GM19239 (cell line): Measurements from ENCODE around the gene STARD10.
A peak's percentile ranks its signal among the peaks of the same experiment; 100 is the strongest.

Experiments
- DNase-seq: peaks from one replicate; pipeline ENCODE4 v3.0.0; 2011; ENCODE audit warnings: low spot score; ENCODE audit not compliant: insufficient read length
- FAIRE-seq: peaks from 2 replicates; lab custom pipeline; 2011; peaks lifted over from hg19 to GRCh38; lab: Jason Lieb, UNC

The STARD10 gene

DNA sequence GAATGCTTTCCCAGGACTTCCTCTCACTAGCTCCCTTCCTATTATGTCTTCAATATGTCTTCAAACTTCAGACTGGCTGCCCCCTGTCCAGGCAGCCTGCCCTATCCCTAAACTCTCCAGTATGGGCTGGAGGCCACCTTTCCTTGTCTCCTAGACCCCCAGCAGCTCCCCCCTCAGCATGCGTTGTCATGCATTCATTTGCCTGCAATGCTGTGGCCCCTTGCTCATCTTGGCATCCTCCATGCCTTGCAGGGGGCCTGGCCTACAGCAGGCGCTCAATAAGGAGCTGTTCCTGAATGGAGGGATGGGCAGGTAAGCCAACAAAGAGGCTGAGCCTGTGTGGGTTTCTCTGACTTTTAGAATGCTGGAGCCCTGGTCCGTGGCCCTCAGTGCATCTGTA is 25.3 kb downstream of the STARD10 start:
- FAIRE-seq, result no peak
- DNase-seq, result no peak

DNA sequence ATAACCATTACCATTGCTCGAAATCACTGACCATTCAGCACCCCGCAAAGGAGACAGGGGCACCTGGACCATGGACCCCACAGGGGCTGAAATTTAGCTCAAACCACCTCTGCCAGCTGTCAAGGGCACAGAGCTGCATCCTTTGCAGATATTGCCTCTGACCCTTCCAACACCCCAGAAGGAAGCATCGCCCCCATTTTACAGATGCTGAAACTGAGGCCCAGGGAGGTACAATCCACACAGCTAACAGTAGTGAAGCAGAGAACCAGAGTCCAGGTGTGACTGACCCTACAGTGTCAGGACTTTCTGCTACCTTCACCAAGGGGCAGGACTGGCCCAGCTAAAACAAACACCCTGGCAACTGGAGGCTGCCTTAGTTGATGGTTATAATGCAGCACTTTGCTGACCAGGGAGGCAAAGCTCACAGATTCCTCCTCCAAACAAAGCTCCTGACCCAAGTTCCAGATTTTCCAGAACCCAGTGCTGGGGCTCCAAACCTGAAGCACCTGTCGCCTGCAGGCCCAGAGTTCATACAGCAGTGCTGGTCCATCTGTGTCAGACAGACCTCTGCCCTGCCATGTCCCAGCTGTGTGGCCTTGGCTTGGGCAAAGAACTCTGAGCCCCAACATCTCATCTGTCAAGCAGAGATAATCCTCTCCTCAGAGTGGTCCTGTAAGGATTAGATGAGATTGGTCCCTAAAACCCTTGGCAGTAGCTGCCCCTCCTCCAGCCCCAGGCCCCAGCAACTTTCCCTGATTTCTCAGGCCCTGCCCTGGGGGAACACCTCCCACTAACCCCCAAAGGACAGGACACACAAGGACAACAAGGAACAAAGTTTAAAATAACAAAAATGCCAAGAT is 26.4 kb downstream of the STARD10 start:
- FAIRE-seq (no peak), DNase-seq (no peak)

DNA sequence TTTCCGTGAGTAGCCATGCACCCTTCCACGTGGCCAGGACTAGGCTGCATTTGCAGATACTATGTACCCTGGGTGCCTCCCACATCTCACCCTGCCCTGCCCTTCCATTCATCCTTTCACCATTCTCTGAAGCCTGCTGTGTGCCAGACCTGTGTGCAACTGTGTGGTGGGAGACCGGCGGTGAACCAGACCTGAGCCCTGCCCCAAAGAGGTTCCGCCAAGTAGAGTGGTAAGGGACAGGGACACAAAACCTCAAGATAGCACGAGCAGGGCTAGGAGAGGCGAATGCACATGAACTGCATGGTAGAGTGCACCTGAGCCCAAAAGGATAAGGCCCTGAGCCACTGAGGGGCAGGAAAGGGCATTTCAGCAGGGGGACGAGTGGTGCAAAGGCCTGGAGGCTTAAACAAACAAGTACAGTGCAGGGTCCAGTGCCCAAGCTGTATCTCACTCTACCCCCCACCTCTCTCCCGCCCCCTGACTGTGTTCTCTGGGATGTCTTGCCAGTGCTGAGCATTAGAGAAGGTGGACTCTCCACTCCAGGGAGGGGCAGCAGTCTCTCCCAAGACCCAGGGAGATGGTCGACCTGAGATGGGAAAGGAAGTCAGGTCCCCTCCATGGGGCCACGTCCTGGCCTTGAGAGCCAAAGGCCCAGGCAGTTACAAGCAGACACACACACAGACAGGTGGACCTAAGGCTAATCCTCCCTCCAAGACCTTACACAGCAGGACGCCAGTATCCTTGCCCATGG is 27.5 kb downstream of the STARD10 start:
- no peak for FAIRE-seq
- no peak for DNase-seq

DNA sequence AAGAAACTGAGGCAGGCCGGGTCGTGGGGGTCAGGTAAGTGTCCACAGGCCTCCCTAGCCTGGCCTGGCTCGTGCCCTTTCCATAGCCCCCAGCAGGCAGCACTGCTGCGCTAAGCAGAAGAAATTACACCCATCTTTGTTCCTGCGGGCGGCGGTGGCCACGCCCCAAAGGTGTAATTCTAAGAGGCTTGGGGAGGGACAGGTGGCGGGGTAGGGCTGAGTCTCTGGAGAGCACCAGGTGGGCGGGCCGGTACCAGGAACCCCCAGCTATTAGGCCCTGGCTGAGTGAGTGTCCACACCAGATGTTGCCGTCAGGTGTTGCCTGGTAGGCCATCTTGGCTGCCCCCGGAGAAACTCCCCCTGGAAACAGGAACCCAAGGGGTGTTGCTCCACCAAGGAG is 29.3 kb downstream of the STARD10 start:
- FAIRE-seq, result no peak
- no peak for DNase-seq

DNA sequence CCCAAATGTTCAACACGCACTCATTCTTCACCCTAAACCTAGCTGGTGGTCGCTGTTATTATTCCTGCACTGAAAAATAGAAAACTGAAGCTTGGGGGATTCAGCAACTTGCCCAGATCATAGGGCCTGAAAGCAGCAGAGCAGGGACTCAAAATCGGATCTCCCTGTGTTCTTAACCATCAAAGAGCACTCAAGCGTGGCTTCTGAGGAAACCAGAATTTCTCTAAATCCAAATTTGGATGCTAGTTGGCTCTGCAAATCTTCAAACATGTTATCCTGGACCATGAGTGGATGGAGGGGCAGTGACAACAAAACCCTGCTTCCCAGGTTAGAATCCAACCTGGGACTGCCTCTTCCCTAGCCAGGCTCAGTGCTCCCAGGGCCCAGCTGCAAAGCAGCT is 30.0 kb downstream of the STARD10 start:
- DNase-seq, result no peak

DNA sequence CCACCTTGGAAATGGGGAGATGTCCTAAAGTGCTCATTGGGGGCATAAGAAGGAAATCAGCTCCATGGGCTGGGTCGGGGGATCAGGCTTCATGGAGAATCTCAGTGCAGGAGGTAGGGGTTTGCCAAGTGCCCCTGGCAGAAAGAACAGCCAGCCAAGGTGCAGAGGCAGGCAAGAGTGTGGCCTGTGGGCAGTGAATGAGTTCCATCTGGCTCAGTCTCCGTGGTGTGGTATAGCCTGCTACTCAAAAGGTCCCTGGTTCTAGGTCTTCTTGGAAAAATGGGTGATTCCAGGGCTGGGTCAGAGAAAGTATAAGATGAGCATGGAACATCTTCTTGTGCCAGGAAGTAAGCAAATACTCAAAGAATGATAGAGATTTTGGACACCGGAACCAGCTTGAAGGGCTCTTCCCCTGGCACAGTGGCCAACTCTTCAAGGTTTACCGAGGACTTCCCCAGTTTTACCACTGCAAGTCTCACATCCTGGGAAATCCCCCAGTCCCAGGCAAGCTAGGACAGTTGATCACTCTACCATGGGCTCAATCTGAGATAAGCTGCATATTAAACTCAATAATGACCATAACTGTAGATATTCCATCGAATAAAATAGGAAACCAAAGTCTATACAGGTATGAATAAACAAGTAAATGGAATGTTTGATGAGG is 31.1 kb downstream of the STARD10 start:
- DNase-seq (no peak), FAIRE-seq (peak; percentile 83)

More for the DNA sequence above, 30.0 kb downstream of the STARD10 start:
- FAIRE-seq, result peak; percentile 75

DNA sequence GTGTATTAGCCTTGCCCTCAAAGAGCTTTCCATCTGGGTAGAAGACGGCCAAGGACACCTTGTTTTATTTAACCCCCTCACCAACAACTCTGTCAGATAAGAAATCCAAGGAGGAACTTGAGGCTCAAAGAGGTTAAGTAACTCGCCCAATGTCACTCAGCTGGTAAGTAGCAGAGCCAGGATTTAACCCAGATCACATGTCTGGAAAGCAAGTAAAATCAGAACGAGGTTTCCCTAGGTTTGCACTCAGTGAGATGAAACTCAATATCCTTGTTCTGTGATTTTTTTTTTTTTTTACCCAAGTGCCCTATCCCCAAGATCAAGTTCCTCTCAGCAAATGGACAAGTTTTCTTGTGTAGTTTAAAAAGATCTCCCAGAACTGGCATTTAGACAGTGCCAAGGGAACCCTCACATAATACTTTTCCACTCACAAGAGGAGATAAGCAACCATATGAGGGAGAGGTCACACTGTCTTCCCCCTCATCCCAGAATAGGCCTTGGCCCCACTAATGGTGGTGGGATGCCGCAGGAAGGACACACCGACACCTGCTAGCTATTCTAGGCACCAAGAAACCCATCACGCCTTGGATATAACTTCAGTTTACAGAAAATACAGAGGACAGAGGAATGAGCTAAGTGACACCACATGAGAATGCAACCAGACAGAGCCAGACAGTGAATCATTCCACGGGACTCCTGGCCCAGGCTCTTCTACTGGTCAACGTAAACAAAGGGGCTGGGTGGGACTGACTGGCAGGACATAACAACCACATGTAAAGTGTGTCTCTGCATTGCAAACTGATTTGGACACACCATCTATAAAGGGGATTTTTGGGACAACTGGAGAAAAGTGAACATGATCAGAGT is 33.1 kb downstream of the STARD10 start:
- FAIRE-seq (no peak), DNase-seq (no peak)

DNA sequence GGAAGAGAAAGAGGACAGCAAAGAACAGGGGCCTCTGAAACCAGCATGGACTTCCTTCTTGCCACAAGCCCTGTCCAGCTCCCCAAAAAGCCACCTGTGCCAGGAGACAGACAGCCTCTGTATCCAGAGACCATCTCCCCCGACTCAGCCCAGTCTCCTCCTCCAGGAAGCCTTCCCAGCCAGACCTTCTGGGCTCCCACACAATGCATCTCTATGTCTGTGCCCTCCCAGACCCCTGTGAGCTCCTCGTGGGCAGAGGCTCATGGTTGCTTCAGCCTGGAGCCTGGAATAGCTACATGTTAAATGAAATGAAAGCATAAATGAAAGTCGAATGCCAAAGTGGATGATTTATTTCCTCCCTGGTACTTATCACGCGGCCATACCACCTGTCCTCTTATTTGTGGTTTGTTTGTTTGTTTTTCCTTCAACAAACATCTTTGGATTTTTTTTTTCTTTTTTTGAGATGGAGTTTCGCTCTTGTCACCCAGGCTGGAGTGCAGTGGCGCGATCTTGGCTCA is 34.3 kb downstream of the STARD10 start:
- FAIRE-seq (no peak), DNase-seq (no peak)

DNA sequence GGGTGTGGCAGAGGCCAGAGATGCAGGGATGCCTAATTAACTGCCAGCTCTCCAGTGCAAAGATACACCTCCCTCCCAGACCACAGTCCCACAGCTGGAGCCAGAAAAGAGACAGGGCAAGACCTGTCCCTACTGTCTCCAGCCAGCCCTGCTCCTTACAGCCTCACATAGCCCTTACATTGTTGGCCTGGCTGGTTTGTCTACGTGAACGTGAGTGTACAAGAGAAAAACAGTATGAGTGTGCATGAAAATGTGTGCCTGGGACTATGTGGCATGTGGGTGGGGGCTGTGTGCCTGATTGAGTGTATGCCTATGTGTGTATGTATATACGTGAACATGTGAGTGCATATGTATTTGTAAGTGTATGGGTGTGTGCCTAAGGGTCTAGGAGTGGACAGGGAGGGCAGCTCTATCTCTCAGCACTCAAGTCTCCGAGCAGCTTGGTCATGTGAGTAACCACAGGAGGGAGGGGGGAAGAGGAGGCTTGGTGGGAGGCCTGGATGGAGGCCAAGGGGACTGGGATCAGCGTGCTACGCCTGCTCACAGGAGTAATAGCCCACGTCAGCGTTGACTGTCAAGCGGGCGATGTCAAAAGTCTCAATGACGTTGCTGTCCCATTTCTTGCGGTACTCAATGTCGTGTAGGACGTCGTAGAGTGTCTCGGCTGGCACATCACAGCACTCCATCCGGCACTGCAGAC is 35.0 kb downstream of the STARD10 start:
- FAIRE-seq (no peak), DNase-seq (no peak)

DNA sequence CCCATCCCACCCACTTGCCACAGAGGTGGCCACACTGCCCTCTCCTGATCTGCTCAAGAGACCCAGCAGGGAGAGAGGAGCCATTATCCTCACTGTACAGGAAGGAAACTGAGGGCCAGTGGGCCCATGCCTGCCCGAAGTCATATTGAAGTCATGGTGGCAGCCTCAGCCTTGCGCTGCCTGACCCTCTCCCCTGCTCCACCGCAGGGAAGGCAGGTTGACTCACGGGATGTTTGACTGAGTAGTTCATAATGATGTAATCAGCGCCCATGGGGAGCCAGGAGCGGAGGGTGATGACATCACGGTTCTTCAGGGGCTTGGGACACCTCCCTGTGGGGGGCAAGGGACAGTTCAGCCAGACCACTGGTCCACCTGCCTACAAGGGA is 35.5 kb downstream of the STARD10 start:
- no peak for FAIRE-seq
- DNase-seq, result no peak

DNA sequence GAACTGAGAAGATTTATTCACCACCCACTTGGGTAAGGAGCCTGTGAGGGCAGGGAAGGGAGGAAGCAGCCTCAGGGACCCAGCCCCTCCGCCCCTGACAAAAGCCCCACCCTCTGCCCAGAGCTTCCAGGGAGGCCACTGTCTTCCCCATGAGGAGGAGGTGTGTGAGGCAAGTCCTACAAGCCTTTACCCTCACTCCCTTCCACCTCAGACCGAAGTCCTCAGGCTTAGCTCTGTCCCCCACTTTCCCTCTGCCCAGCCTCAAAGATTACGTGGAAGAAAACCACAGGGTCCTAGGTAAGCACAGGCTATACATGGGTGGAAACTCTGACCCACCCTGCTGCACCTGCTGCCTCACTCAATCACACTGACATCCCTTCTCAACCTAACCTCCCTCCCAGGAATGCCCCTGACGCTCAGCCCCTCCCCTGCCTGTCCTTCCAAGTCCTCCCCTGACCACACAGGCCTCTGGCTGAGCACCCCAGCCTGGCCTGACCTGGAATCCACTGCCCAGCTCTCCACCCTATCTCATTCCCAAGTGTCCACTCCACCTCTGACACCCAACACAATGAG is 38.0 kb downstream of the STARD10 start:
- DNase-seq (no peak), FAIRE-seq (no peak)

DNA sequence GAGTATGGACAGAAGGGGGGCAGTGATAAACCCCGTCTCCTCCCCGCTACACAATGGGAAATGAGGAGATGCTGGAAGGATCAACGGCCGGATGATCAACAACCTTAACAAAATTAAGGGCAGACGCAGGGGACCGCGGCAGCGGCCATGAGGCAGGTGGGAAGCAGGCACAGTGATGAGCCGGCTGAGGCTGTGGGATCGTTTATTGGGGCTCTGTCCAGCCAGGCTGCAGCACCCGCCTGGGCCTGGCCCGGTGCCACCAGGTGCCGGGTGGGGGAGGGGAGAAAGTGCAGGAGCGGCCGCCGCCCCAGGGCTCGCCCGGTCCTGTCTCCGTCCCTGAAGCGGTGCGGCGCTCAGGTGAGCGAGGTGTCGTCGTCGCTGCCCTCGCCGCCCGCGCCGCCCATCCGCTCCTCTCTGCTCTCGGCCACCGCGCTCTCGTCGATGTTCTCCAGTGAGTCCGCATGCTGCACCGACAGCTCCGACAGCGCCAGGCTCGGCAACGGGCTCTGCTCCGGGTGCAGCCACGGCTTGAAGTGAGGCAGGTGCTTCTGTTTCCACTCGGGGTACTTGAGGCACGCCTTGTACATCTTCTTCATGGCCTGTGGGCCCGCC is 39.2 kb downstream of the STARD10 start:
- DNase-seq (no peak), FAIRE-seq (no peak)

DNA sequence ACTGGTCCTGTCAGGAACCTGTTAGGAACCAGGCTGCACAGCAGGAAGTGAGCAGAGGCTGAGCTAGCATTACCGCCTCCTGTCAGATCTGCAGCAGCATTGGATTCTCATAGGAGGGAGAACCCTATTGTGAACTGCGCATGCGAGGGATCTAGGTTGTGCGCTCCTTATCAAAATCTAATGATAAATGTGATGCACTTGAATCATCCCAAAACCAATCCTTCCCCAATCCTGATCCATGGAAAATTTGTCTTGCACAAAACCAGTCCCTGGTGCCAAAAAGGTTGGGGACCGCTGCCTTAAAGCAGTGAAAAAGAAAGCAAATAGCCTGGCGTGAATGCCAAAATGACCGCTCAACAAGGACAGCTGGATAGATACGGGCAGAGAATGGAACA is 39.7 kb downstream of the STARD10 start:
- FAIRE-seq, result no peak
- DNase-seq, result no peak

DNA sequence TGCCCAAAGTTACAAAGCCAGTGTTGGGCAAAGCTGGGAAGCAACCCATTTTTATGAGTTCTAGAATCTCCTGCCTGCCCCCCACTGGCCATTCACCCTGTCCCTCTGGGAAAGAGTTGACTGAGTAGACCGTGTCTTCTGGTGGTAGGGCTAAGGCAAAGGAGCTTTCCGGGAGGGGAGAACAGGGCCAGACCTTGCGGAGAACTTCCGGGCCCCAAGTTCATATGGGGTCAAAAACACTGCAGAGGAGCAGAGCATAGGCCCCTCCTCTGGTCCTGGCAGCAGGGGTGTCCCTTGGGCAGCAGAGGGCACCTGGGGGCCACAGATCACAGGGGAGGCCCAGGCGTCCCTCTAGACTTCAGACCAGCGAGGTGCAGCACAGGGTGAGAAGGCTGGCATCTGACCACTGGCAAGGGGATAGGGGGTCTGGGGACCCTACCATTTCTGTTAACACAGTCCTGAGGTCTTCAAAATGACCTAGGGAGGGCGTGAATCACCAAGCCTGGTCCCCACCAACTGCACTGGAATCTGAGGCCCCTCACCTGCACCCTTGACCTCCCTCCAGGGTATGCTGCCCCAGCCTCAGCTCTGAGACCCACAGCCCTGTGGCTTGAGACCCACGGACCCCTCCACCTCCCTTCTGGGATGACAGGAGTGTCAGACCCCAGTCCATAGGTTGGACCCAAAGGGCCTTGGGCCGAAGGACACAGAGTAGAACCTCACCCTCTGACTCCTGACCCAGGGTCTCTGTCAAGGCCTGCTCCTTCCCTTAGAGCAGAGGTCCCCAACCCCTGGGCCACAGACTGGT is 40.3 kb downstream of the STARD10 start:
- DNase-seq (no peak), FAIRE-seq (no peak)

DNA sequence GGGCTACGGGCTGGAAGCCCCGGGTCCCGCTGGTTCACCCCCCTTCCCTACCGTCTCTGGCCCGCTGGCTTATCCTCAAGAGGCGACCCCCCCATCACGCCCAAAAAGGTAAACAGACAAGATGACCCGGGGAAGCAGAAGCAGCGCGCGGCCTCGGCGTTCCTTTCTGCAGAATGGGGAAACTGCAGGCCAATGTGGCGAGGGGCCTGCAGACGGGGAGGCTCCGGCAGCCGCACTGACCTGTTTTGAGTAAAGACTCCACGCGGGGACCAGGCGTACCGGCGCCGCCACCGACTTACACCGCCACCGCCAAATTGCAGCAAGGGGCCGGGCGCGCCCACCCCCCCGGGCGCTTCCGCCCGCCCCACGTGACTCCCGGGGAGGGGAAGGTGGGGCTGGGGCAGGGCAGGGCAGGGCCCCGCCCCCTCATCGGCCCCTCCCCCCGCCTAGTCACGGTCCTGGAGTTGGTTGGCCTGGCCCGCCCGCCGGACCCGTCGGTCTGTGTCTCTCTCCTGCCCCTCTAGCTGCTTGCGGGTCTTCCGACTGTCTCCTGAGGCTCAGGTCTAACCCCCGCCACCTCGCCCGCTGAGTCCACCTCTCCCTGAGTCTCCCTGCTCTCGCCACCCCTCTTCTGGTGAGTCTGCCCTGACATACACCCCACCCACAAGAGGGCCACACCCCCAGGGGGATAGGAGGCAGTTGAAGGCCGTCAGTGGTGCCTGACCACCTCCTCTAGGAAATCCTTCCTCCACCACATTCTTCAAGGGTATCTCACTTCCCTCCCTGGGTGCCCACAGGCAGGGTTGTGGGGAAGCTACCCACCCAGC is 41.5 kb downstream of the STARD10 start, which contains the start of gene ARAP1:
ARAP1 (minus strand) TSS at position 321 of the 827 bp plus-strand sequence. CDS start 25,280 bp downstream, outside the sequence.
- FAIRE-seq (peak; percentile 91), DNase-seq (peak; percentile 96)

DNA sequence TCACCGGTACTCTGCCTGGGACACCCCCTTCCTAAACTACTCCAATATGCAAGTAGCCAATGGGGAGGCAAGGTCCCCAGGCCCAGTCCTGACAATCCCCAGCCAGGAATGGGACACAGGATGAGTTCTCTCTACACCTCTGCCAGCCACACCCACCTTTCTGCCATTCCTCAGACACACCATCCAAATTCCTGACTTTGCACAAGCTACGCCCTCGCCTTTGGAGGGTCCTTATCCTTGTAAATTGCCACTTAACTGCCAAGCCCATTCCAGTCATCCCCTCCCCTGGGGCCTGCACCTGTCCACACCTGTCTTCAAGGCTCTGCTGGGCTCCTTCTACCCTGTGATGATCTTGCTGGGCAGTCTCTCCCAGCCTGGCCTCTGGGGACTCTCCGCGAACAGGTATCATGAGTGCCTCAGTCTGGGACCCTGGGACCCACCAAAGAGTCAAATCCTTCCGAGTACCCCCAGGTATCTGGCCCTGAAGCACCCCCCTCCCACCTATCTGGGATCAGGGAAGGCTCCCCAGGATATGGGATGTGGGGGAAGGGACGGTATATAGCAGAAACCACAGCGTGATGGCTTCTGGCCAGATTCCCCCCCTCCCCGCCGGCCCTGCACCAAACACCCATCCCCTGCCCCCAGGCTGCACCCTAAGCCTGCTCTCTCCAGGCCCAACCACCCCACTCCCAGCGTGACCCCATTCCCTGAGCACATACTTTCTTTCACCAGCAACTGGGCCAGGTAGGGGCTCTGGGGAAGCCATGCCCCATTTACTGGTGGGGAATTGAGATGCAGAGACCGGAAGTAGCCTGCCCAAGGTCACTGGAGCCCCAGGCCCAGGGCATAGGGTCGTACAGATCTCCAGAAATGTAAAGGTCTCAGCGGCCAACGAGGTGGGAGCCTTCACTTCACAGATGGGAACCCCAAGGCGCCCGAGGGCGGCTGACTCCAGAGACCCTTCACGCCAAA is 42.4 kb downstream of the STARD10 start:
- FAIRE-seq (peak; percentile 56), DNase-seq (no peak)
